CD4-positive, CD25-positive, alpha-beta regulatory T cell (primary cell): Measurements from ENCODE around the gene RILP. TPM values are rescaled to one million over a fixed set of nuclear protein-coding genes. Genes with fewer than 3 reads are reported as not detected.
A peak's percentile ranks its signal among the peaks of the same experiment; 100 is the strongest.

Source experiments
- ATAC-seq, 2 donors: fragments of 150-1000 bp; cut with Tn5 transposase; one replicate each; pipeline ENCODE4 v1.10.0; 2021; ENCODE audit warnings: low read depth in 2 of 2, moderate number of reproducible peaks in 2 of 2, moderate library complexity in 1 of 2
- DNase-seq, 3 donors: peaks; one replicate each; pipeline versions ENCODE4 v3.0.0 to v3.0.0-alpha.2; 2012 to 2022; ENCODE audit warnings: mixed read lengths in 1 of 3
- H3K27ac ChIP-seq: one replicate; pipeline ENCODE4 v1.7.0; 2013; ENCODE audit warnings: mild to moderate bottlenecking, low read length; ENCODE audit not compliant: insufficient read depth, poor library complexity, severe bottlenecking
- H3K27me3 ChIP-seq: one replicate; pipeline ENCODE4 v1.7.0; 2013; ENCODE audit warnings: low read length; ENCODE audit not compliant: control insufficient read depth, insufficient read depth
- H3K36me3 ChIP-seq: one replicate; pipeline ENCODE4 v1.7.0; 2013; ENCODE audit warnings: mild to moderate bottlenecking, low read length, moderate library complexity; ENCODE audit not compliant: control insufficient read depth, insufficient read depth
- H3K4me1 ChIP-seq: 2 replicates; pipeline ENCODE4 v1.7.0; 2013; ENCODE audit warnings: mild to moderate bottlenecking, low read length; ENCODE audit not compliant: insufficient read depth, control insufficient read depth, poor library complexity, severe bottlenecking
- H3K4me3 ChIP-seq: one replicate; pipeline ENCODE4 v1.7.0; 2013; ENCODE audit warnings: low read depth, mild to moderate bottlenecking, low read length, moderate library complexity
- H3K9me3 ChIP-seq, 2 experiments: 1 replicate in 1 of 2; 2 replicates in 1 of 2; pipeline ENCODE4 v1.7.0; 2013; ENCODE audit warnings: low read length in 2 of 2, mild to moderate bottlenecking in 1 of 2, moderate library complexity in 1 of 2; ENCODE audit not compliant: control insufficient read depth in 2 of 2
- H3K27ac Mint-ChIP-seq, 3 donors: one replicate each; pipeline ENCODE4 v1.8.0; 2020 to 2022; ENCODE audit warnings: mild to moderate bottlenecking in 3 of 3, mixed read lengths in 3 of 3, moderate library complexity in 2 of 3
- H3K27me3 Mint-ChIP-seq: one replicate; pipeline ENCODE4 v1.8.0; 2022; ENCODE audit warnings: mild to moderate bottlenecking, mixed read lengths
- H3K36me3 Mint-ChIP-seq: one replicate; pipeline ENCODE4 v1.8.0; 2020; ENCODE audit warnings: mixed read lengths
- H3K4me1 Mint-ChIP-seq, 4 donors: one replicate each; pipeline ENCODE4 v1.8.0; 2020 to 2022; ENCODE audit warnings: mixed read lengths in 4 of 4, mild to moderate bottlenecking in 1 of 4
- H3K4me3 Mint-ChIP-seq, 4 donors: one replicate each; pipeline ENCODE4 v1.8.0; 2020 to 2022; ENCODE audit warnings: mild to moderate bottlenecking in 4 of 4, mixed read lengths in 4 of 4, moderate library complexity in 3 of 4
- H3K9me3 Mint-ChIP-seq, 7 donors: one replicate each; pipeline ENCODE4 v1.8.0; 2020 to 2022; ENCODE audit warnings: mixed read lengths in 7 of 7, mild to moderate bottlenecking in 3 of 7, moderate library complexity in 2 of 7
- polyA plus RNA-seq, 4 donors: library from polyadenylated mRNA; unstranded; fragments of 300-500 nt; fragmentation: Illumina TruSeq; gene quantifications; one replicate each; pipeline ENCODE4 v1.2.3, GENCODE V29; 2021
- total RNA-seq: library from RNA; stranded (reverse); gene quantifications from one replicate; pipeline ENCODE4 v1.2.3, GENCODE V29; 2022

The RILP gene
- total and polyA plus RNA-seq, 5 donors from 2014 or later: 1.5 to 7.6 (median 4.7) TPM

GRCh38 chr17:1634841-1635650 is 14.6 kb downstream of the RILP start:
- H3K9me3 Mint-ChIP-seq: no peaks in the 10 kb centered on the region
- Histone ChIP-seq H3K36me3 (no peaks in the 10 kb centered on the region), H3K4me1 (no peaks in the 10 kb centered on the region), H3K4me3 (no peak overlapping the region), H3K9me3 (no peaks in the 10 kb centered on the region), H3K27me3 (no peaks in the 10 kb centered on the region), H3K27ac (no peak overlapping the region)
- H3K4me1 Mint-ChIP-seq: peaks cover 0 to 5% (median 2%) of the 10 kb centered on the region in 4 donors
- no peak for ATAC-seq
- no peak overlapping the region for H3K4me3 Mint-ChIP-seq
- peaks cover 3% of the 10 kb centered on the region for H3K27me3 Mint-ChIP-seq
- H3K36me3 Mint-ChIP-seq: no peaks in the 10 kb centered on the region
- DNase-seq: no peak
- H3K27ac Mint-ChIP-seq: no peak overlapping the region

GRCh38 chr17:1630662-1631061 is 19.0 kb downstream of the RILP start:
- Mint-ChIP-seq H3K4me3 (peak overlapping the region; percentile 89 to 97 (median 92)), H3K9me3 (no peaks in the 10 kb centered on the region), H3K4me1 (peaks cover 0 to 28% (median 12%) of the 10 kb centered on the region in 4 donors), H3K27ac (peak overlapping the region in 2 of 3 donors; percentile 60 to 93), H3K36me3 (peaks cover 5% of the 10 kb centered on the region), H3K27me3 (peaks cover 16% of the 10 kb centered on the region)
- Histone ChIP-seq H3K27me3 (peaks cover 6% of the 10 kb centered on the region), H3K4me3 (no peak overlapping the region), H3K9me3 (no peaks in the 10 kb centered on the region), H3K36me3 (no peaks in the 10 kb centered on the region), H3K4me1 (peaks cover 29% of the 10 kb centered on the region), H3K27ac (no peak overlapping the region)
- ATAC-seq (no peak), DNase-seq (no peak)

- peak overlapping the region; percentile 13 for H3K4me3 ChIP-seq
- no peaks in the 10 kb centered on the region for H3K36me3 ChIP-seq
- peak overlapping the region; percentile 89 to 97 (median 92) for H3K4me3 Mint-ChIP-seq
- H3K36me3 Mint-ChIP-seq: peaks cover 5% of the 10 kb centered on the region
- H3K9me3 ChIP-seq: no peaks in the 10 kb centered on the region
- H3K4me1 ChIP-seq: peaks cover 29% of the 10 kb centered on the region
- ATAC-seq (peak; percentile 16 to 29), DNase-seq (peak; percentile 60 to 82 (median 72))
- peaks cover 6% of the 10 kb centered on the region for H3K27me3 ChIP-seq
- H3K27ac Mint-ChIP-seq: peak overlapping the region; percentile 73 to 93 (median 89)
- H3K9me3 Mint-ChIP-seq: no peaks in the 10 kb centered on the region
- H3K27me3 Mint-ChIP-seq: peaks cover 16% of the 10 kb centered on the region
- H3K27ac ChIP-seq: peak overlapping the region; percentile 85
- H3K4me1 Mint-ChIP-seq: peaks cover 0 to 28% (median 12%) of the 10 kb centered on the region in 4 donors
Observed at GRCh38 chr17:1629504-1630310, 20.0 kb downstream of the RILP start.

- Mint-ChIP-seq H3K36me3 (peaks cover 5% of the 10 kb centered on the region), H3K27me3 (peaks cover 16% of the 10 kb centered on the region), H3K4me1 (peaks cover 0 to 28% (median 12%) of the 10 kb centered on the region in 4 donors), H3K4me3 (peak overlapping the region; percentile 92 to 100 (median 96)), H3K27ac (peak overlapping the region; percentile 94 to 96 (median 95)), H3K9me3 (no peaks in the 10 kb centered on the region)
- ATAC-seq (peak; percentile 78 to 80), DNase-seq (peak; percentile 86 to 94 (median 89))
- peak overlapping the region; percentile 85 for H3K27ac ChIP-seq
- H3K27me3 ChIP-seq: peaks cover 6% of the 10 kb centered on the region
- H3K4me3 ChIP-seq: peak overlapping the region; percentile 13
- H3K9me3 ChIP-seq: no peaks in the 10 kb centered on the region
- H3K4me1 ChIP-seq: peaks cover 29% of the 10 kb centered on the region
- H3K36me3 ChIP-seq: no peaks in the 10 kb centered on the region
Observed at GRCh38 chr17:1628856-1629503, 20.7 kb downstream of the RILP start.

- H3K4me1 Mint-ChIP-seq: peaks cover 0 to 28% (median 12%) of the 10 kb centered on the region in 4 donors
- Histone ChIP-seq H3K4me3 (peak within 1 kb of the TSS; percentile 32), H3K9me3 (no peaks in the 10 kb centered on the region), H3K27me3 (peaks cover 6% of the 10 kb centered on the region), H3K27ac (peak within 1 kb of the TSS; percentile 85), H3K4me1 (peaks cover 29% of the 10 kb centered on the region), H3K36me3 (no peaks in the 10 kb centered on the region)
- no peaks in the 10 kb centered on the region for H3K9me3 Mint-ChIP-seq
- ATAC-seq: peak; percentile 74 to 77
- peaks cover 5% of the 10 kb centered on the region for H3K36me3 Mint-ChIP-seq
- H3K27ac Mint-ChIP-seq: peak within 1 kb of the TSS; percentile 94 to 96 (median 95)
- peak; percentile 66 to 87 (median 81) for DNase-seq
- H3K4me3 Mint-ChIP-seq: peak within 1 kb of the TSS; percentile 92 to 100 (median 96)
- H3K27me3 Mint-ChIP-seq: peaks cover 16% of the 10 kb centered on the region
Observed at GRCh38 chr17:1627982-1628855, 21.4 kb downstream of the RILP start, which contains the start of gene SLC43A2. TSS of gene SLC43A2 (minus strand) at chr17:1628834. CDS start at chr17:1627874, 960 bp downstream.

- Histone ChIP-seq H3K36me3 (no peaks in the 10 kb centered on the region), H3K4me1 (peaks cover 29% of the 10 kb centered on the region), H3K4me3 (peak overlapping the region; percentile 52), H3K27me3 (peaks cover 6% of the 10 kb centered on the region), H3K27ac (no peak overlapping the region), H3K9me3 (no peaks in the 10 kb centered on the region)
- DNase-seq: peak in 1 of 3 donors; percentile 54
- no peak for ATAC-seq
- Mint-ChIP-seq H3K4me1 (peaks cover 0 to 28% (median 12%) of the 10 kb centered on the region in 4 donors), H3K27me3 (peaks cover 16% of the 10 kb centered on the region), H3K27ac (peak overlapping the region; percentile 76 to 94 (median 79)), H3K4me3 (peak overlapping the region; percentile 83 to 94 (median 90)), H3K9me3 (no peaks in the 10 kb centered on the region), H3K36me3 (peaks cover 5% of the 10 kb centered on the region)
Observed at GRCh38 chr17:1627182-1627981, 22.3 kb downstream of the RILP start.
